ENCODE data around the gene CCN5.

GRCh38 chr20:44716309-44717106 lies 1.3 kb downstream of the CCN5 start:
- TF ChIP-seq ZNF324 (tag by site-specific recombination; IDR thresholded peaks at IDR 0.05): no peak
- TF ChIP-seq, protein P1, sequence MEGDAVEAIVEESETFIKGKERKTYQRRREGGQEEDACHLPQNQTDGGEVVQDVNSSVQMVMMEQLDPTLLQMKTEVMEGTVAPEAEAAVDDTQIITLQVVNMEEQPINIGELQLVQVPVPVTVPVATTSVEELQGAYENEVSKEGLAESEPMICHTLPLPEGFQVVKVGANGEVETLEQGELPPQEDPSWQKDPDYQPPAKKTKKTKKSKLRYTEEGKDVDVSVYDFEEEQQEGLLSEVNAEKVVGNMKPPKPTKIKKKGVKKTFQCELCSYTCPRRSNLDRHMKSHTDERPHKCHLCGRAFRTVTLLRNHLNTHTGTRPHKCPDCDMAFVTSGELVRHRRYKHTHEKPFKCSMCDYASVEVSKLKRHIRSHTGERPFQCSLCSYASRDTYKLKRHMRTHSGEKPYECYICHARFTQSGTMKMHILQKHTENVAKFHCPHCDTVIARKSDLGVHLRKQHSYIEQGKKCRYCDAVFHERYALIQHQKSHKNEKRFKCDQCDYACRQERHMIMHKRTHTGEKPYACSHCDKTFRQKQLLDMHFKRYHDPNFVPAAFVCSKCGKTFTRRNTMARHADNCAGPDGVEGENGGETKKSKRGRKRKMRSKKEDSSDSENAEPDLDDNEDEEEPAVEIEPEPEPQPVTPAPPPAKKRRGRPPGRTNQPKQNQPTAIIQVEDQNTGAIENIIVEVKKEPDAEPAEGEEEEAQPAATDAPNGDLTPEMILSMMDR (tag by site-specific recombination; IDR thresholded peaks at IDR 0.05): no peak
- TF ChIP-seq ZNF513 (tag by site-specific recombination; IDR thresholded peaks at IDR 0.05): no peak
- TF ChIP-seq SP2 (tag by site-specific recombination; IDR thresholded peaks at IDR 0.05): no peak
- no peak for TF ChIP-seq GLI4 (tag by site-specific recombination; IDR thresholded peaks at IDR 0.05)
- no peak for TF ChIP-seq ATF2 (tag by site-specific recombination; IDR thresholded peaks at IDR 0.05; ENCODE audit: low read depth)
- TF ChIP-seq ZNF18 (tag by site-specific recombination; IDR thresholded peaks at IDR 0.05): no peak
- TF ChIP-seq, protein P2, sequence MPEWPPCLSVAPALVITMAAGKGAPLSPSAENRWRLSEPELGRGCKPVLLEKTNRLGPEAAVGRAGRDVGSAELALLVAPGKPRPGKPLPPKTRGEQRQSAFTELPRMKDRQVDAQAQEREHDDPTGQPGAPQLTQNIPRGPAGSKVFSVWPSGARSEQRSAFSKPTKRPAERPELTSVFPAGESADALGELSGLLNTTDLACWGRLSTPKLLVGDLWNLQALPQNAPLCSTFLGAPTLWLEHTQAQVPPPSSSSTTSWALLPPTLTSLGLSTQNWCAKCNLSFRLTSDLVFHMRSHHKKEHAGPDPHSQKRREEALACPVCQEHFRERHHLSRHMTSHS (tag by site-specific recombination; IDR thresholded peaks at IDR 0.05): no peak
